Measurements from ENCODE around the gene SERP2.

The SERP2 gene

DNA sequence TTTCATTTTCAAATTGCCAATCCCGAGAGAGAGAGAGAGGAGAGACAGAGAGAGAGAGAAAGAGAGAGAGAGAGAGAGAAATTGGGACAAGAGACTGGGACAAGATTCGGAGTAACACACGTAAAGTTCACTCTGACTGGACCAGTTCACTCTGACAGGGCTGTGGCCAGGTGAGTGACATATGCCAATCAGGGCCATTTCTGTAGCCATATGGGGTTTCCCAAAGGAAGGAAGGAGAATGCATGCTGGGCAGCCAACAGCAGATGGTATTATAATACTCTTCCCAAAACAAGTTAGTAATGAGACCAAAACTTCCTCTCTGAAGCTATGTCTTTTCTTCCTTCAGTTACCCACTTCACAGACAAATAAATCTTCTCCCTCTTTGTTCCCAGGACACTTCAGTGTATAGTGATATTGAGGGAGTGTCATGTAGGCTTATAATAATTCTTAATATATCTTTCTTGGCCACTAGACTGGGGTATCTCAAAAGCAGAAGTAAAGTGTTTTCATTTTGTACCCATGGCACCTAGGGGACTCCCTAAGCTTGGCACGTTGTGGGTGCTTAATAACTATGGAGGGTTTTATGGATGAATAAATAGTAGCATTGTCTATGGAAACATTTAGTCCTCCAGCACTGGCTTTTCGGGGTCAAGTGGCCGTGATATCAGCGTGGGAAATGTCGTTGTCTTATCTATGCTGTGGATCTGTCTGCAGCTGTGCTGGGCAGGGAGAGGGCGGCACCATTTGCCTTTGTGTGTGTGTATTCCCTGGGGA lies 51.6 kb downstream of the SERP2 start:
- no peaks in the 10 kb centered on the region for H3K4me1 ChIP-seq (ENCODE audit: control insufficient read depth in 2 of 2, insufficient read depth in 1 of 2, low read depth in 1 of 2, low read length in 2 of 2)
- no peak for DNase-seq (ENCODE audit: low spot score)
- H4K91ac ChIP-seq (ENCODE audit: low read depth, low read length, poor library complexity), result no peak overlapping the region
- no peak overlapping the region for H3K4me3 ChIP-seq (ENCODE audit: low read length in 2 of 2)
- H4K8ac ChIP-seq (ENCODE audit: low read depth, low read length), result no peak overlapping the region
- no peak overlapping the region for H2AFZ ChIP-seq (ENCODE audit: low read length)
- H3K27ac ChIP-seq (replicated peaks; ENCODE audit: low read length), result no peak overlapping the region
- H3K36me3 ChIP-seq (replicated peaks in 1 of 2; ENCODE audit: control insufficient read depth in 2 of 2, insufficient read depth in 2 of 2, low read length in 2 of 2), result no peaks in the 10 kb centered on the region
- peaks cover 0 to 6% of the 10 kb centered on the region in 2 donors for H3K9me3 ChIP-seq (replicated peaks in 1 of 2; ENCODE audit: control insufficient read depth in 2 of 2, insufficient read depth in 1 of 2, low read depth in 1 of 2, low read length in 2 of 2)
- no peak overlapping the region for H2BK15ac ChIP-seq (ENCODE audit: low read length)
- H3K23ac ChIP-seq (ENCODE audit: low read depth, low read length, poor library complexity), result no peak overlapping the region
- H3K79me1 ChIP-seq (ENCODE audit: low read depth, low read length), result no peaks in the 10 kb centered on the region
- H2BK120ac ChIP-seq (ENCODE audit: low read depth, low read length), result no peak overlapping the region
- H3K18ac ChIP-seq (ENCODE audit: low read length), result no peak overlapping the region
- no peak overlapping the region for H3K9ac ChIP-seq (ENCODE audit: low read depth, low read length, poor library complexity)
- no CpG with 5 or more reads among the region's 9 CpGs for WGBS, 2 donors (ENCODE audit: extremely low coverage in 2 of 2, insufficient read length in 2 of 2, insufficient replicate concordance in 1 of 2)
- H2BK12ac ChIP-seq (ENCODE audit: low read length), result no peak overlapping the region
- no peaks in the 10 kb centered on the region for H3K27me3 ChIP-seq (ENCODE audit: control insufficient read depth in 3 of 3, insufficient read depth in 3 of 3, low read depth in 1 of 3, low read length in 3 of 3)
- H3K4me2 ChIP-seq (ENCODE audit: insufficient read depth, low read length, poor library complexity, severe bottlenecking), result no peak overlapping the region
- H2BK5ac ChIP-seq (ENCODE audit: low read length), result no peak overlapping the region
- no peak overlapping the region for H2AK5ac ChIP-seq (ENCODE audit: low read depth, low read length)
- H3K14ac ChIP-seq (ENCODE audit: low read length), result no peak overlapping the region
- H3K4ac ChIP-seq (ENCODE audit: low read length), result no peak overlapping the region

DNA sequence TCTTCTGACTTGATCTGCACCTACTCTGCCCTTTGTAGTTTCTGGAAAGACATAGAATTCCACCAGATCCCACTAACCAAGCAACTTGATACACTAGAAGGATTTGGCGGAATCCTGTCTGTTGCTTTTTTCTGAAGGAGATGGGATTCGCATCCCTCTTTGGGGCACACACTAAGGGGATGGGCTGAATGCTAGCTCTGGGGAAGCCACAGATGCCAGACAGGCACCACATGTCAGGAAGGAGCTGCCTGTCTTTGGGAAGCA lies 52.1 kb downstream of the SERP2 start:
- no peak for DNase-seq (ENCODE audit: low spot score)
- Histone ChIP-seq H2BK15ac (ENCODE audit: low read length) (no peak overlapping the region), H3K23ac (ENCODE audit: low read depth, low read length, poor library complexity) (no peak overlapping the region), H2AFZ (ENCODE audit: low read length) (no peak overlapping the region), H3K4me2 (ENCODE audit: insufficient read depth, low read length, poor library complexity, severe bottlenecking) (no peak overlapping the region), H3K27me3 (ENCODE audit: control insufficient read depth in 3 of 3, insufficient read depth in 3 of 3, low read depth in 1 of 3, low read length in 3 of 3) (no peaks in the 10 kb centered on the region), H2BK12ac (ENCODE audit: low read length) (no peak overlapping the region), H3K36me3 (replicated peaks in 1 of 2; ENCODE audit: control insufficient read depth in 2 of 2, insufficient read depth in 2 of 2, low read length in 2 of 2) (no peaks in the 10 kb centered on the region), H3K4me3 (ENCODE audit: low read length in 2 of 2) (no peak overlapping the region), H3K4me1 (ENCODE audit: control insufficient read depth in 2 of 2, insufficient read depth in 1 of 2, low read depth in 1 of 2, low read length in 2 of 2) (no peaks in the 10 kb centered on the region), H3K9me3 (replicated peaks in 1 of 2; ENCODE audit: control insufficient read depth in 2 of 2, insufficient read depth in 1 of 2, low read depth in 1 of 2, low read length in 2 of 2) (peaks cover 0 to 6% of the 10 kb centered on the region in 2 donors), H3K4ac (ENCODE audit: low read length) (no peak overlapping the region), H3K14ac (ENCODE audit: low read length) (no peak overlapping the region), H3K9ac (ENCODE audit: low read depth, low read length, poor library complexity) (no peak overlapping the region), H4K8ac (ENCODE audit: low read depth, low read length) (no peak overlapping the region), H2BK120ac (ENCODE audit: low read depth, low read length) (no peak overlapping the region), H3K18ac (ENCODE audit: low read length) (no peak overlapping the region), H2AK5ac (ENCODE audit: low read depth, low read length) (no peak overlapping the region), H2BK5ac (ENCODE audit: low read length) (no peak overlapping the region), H4K91ac (ENCODE audit: low read depth, low read length, poor library complexity) (no peak overlapping the region), H3K79me1 (ENCODE audit: low read depth, low read length) (no peaks in the 10 kb centered on the region), H3K27ac (replicated peaks; ENCODE audit: low read length) (no peak overlapping the region)
- no CpG with 5 or more reads among the region's 2 CpGs for WGBS, 2 donors (ENCODE audit: extremely low coverage in 2 of 2, insufficient read length in 2 of 2, insufficient replicate concordance in 1 of 2)

DNA sequence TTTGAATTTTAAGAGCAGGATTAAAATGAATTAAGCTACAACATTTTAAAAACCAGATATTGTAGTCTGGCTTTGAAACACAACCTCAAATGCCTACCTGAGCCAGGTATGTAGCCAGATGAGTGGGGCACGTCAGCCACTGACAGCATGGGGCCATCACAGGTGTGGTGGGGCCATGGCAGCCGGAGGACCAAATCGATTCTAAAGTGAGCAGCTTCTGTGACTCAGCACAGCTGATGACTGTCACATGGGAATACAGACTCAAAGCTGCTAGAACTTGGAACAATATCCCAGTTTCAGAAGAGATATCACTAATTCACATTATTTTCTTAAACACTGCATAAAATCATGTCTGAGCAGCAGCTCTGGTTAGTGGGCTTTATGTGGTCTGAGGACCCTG lies 52.8 kb downstream of the SERP2 start:
- no peak overlapping the region for H2BK12ac ChIP-seq (ENCODE audit: low read length)
- H2BK120ac ChIP-seq (ENCODE audit: low read depth, low read length), result no peak overlapping the region
- WGBS, 2 donors (ENCODE audit: extremely low coverage in 2 of 2, insufficient read length in 2 of 2, insufficient replicate concordance in 1 of 2), result no CpG with 5 or more reads among the region's 3 CpGs
- H3K18ac ChIP-seq (ENCODE audit: low read length), result no peak overlapping the region
- H2AK5ac ChIP-seq (ENCODE audit: low read depth, low read length), result no peak overlapping the region
- H3K9ac ChIP-seq (ENCODE audit: low read depth, low read length, poor library complexity), result no peak overlapping the region
- no peak for DNase-seq (ENCODE audit: low spot score)
- peaks cover 0 to 6% of the 10 kb centered on the region in 2 donors for H3K9me3 ChIP-seq (replicated peaks in 1 of 2; ENCODE audit: control insufficient read depth in 2 of 2, insufficient read depth in 1 of 2, low read depth in 1 of 2, low read length in 2 of 2)
- no peak overlapping the region for H3K23ac ChIP-seq (ENCODE audit: low read depth, low read length, poor library complexity)
- H3K36me3 ChIP-seq (replicated peaks in 1 of 2; ENCODE audit: control insufficient read depth in 2 of 2, insufficient read depth in 2 of 2, low read length in 2 of 2), result no peaks in the 10 kb centered on the region
- H4K91ac ChIP-seq (ENCODE audit: low read depth, low read length, poor library complexity), result no peak overlapping the region
- H3K4me2 ChIP-seq (ENCODE audit: insufficient read depth, low read length, poor library complexity, severe bottlenecking), result no peak overlapping the region
- H2BK15ac ChIP-seq (ENCODE audit: low read length), result no peak overlapping the region
- H3K27ac ChIP-seq (replicated peaks; ENCODE audit: low read length), result no peak overlapping the region
- H3K14ac ChIP-seq (ENCODE audit: low read length), result no peak overlapping the region
- H3K27me3 ChIP-seq (ENCODE audit: control insufficient read depth in 3 of 3, insufficient read depth in 3 of 3, low read depth in 1 of 3, low read length in 3 of 3), result no peaks in the 10 kb centered on the region
- no peak overlapping the region for H2BK5ac ChIP-seq (ENCODE audit: low read length)
- no peak overlapping the region for H2AFZ ChIP-seq (ENCODE audit: low read length)
- no peak overlapping the region for H3K4me3 ChIP-seq (ENCODE audit: low read length in 2 of 2)
- H3K4me1 ChIP-seq (ENCODE audit: control insufficient read depth in 2 of 2, insufficient read depth in 1 of 2, low read depth in 1 of 2, low read length in 2 of 2), result no peaks in the 10 kb centered on the region
- H4K8ac ChIP-seq (ENCODE audit: low read depth, low read length), result no peak overlapping the region
- no peaks in the 10 kb centered on the region for H3K79me1 ChIP-seq (ENCODE audit: low read depth, low read length)
- H3K4ac ChIP-seq (ENCODE audit: low read length), result no peak overlapping the region

DNA sequence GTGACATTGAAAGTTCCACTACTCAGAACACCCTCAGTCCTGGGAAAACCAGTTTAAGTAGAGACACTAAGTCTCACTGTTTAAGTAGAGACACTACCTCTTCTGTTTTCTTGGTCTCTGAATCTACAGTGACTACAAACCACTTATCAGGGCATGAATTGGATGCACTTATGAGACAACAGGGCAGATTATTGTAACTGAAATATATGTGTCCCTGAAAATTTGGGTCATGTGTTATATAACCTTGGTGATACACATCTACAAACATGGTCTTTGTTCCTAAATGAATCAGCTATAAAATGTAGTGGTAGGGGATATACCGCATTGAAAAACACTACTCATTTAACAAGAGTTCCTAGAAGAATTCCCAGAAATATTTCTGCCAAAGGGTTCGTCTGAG lies 55.7 kb downstream of the SERP2 start:
- Histone ChIP-seq H3K36me3 (replicated peaks in 1 of 2; ENCODE audit: control insufficient read depth in 2 of 2, insufficient read depth in 2 of 2, low read length in 2 of 2) (peaks cover 10 to 23% of the 10 kb centered on the region in 2 donors), H2AFZ (ENCODE audit: low read length) (no peak overlapping the region), H2BK12ac (ENCODE audit: low read length) (no peak overlapping the region), H3K4me1 (ENCODE audit: control insufficient read depth in 2 of 2, insufficient read depth in 1 of 2, low read depth in 1 of 2, low read length in 2 of 2) (peaks cover 6 to 10% of the 10 kb centered on the region in 2 donors), H4K8ac (ENCODE audit: low read depth, low read length) (no peak overlapping the region), H3K9ac (ENCODE audit: low read depth, low read length, poor library complexity) (no peak overlapping the region), H3K9me3 (replicated peaks in 1 of 2; ENCODE audit: control insufficient read depth in 2 of 2, insufficient read depth in 1 of 2, low read depth in 1 of 2, low read length in 2 of 2) (peaks cover 0 to 6% of the 10 kb centered on the region in 2 donors), H3K4me2 (ENCODE audit: insufficient read depth, low read length, poor library complexity, severe bottlenecking) (no peak overlapping the region), H3K23ac (ENCODE audit: low read depth, low read length, poor library complexity) (no peak overlapping the region), H2BK5ac (ENCODE audit: low read length) (no peak overlapping the region), H3K4me3 (ENCODE audit: low read length in 2 of 2) (no peak overlapping the region), H3K14ac (ENCODE audit: low read length) (no peak overlapping the region), H3K27me3 (ENCODE audit: control insufficient read depth in 3 of 3, insufficient read depth in 3 of 3, low read depth in 1 of 3, low read length in 3 of 3) (no peaks in the 10 kb centered on the region), H3K79me1 (ENCODE audit: low read depth, low read length) (peaks cover 3% of the 10 kb centered on the region), H3K4ac (ENCODE audit: low read length) (no peak overlapping the region), H2AK5ac (ENCODE audit: low read depth, low read length) (no peak overlapping the region), H4K91ac (ENCODE audit: low read depth, low read length, poor library complexity) (no peak overlapping the region), H3K18ac (ENCODE audit: low read length) (no peak overlapping the region), H2BK120ac (ENCODE audit: low read depth, low read length) (no peak overlapping the region), H3K27ac (replicated peaks; ENCODE audit: low read length) (no peak overlapping the region), H2BK15ac (ENCODE audit: low read length) (no peak overlapping the region)
- DNase-seq (ENCODE audit: low spot score), result no peak
- no CpG with 5 or more reads among the region's 2 CpGs for WGBS, 2 donors (ENCODE audit: extremely low coverage in 2 of 2, insufficient read length in 2 of 2, insufficient replicate concordance in 1 of 2)

Measured in neuronal stem cell (in vitro differentiated cells).